Pancreas (tissue), 10 donors: ENCODE results near the gene KLHL10. TPM values are rescaled to one million over a fixed set of nuclear protein-coding genes. Genes with fewer than 3 reads are reported as not detected.

Experiments used
- ATAC-seq, 4 donors: fragments of 200-7000 bp; cut with Tn5 transposase; one replicate each; pipeline versions ENCODE4 v1.8.0 to v1.9.1; 2020; ENCODE audit warnings: mild to moderate bottlenecking in 4 of 4, moderate library complexity in 4 of 4
- DNase-seq, 6 donors: peaks; one replicate each; pipeline ENCODE4 v3.0.0-alpha.2; 2020
- FAIRE-seq: peaks from 2 replicates; lab custom pipeline; 2012; peaks lifted over from hg19 to GRCh38; lab: Jason Lieb, UNC
- H3K27ac ChIP-seq, 4 donors: fragments of 200-600 bp; sonication (generic); 1 replicate in 3 of 4; 2 replicates in 1 of 4; pipeline versions ENCODE4 v1.5.0 to v1.8.0; 2020
- H3K27me3 ChIP-seq, 4 donors: fragments of 200-600 bp; one replicate each; pipeline ENCODE4 v1.8.0; 2021
- H3K36me3 ChIP-seq, 3 donors: fragments of 200-600 bp; sonication (generic) in 1 of 3; one replicate each; pipeline versions ENCODE4 v1.5.0 to v1.8.0; 2020 to 2021
- H3K4me1 ChIP-seq, 3 donors: fragments of 200-600 bp; one replicate each; pipeline ENCODE4 v1.8.0; 2021
- H3K4me3 ChIP-seq, 4 donors: fragments of 200-600 bp; sonication (generic) in 2 of 4; one replicate each; pipeline versions ENCODE4 v1.5.0 to v1.8.0; 2020 to 2021
- H3K9me3 ChIP-seq, 4 donors: fragments of 200-600 bp; one replicate each; pipeline ENCODE4 v1.8.0; 2021
- WGBS, 2 donors: extraction: QIAGEN DNeasy Blood & Tissue Kit; methylation state at CpG; one replicate each; pipeline ENCODE4 v1.1.7; 2013; 5-methylcytosine and 5-hydroxymethylcytosine counted together
- intact Hi-C, 3 donors: fragments of 100-400 bp; cut with DNase I; formaldehyde crosslinking; loops; one replicate each; pipeline versions ENCODE4 v1.11.1 to v1.14.2; 2022
- polyA plus RNA-seq, 2 donors: library from polyadenylated mRNA; stranded (reverse); fragments of 200-250 nt; gene quantifications; one replicate each; pipeline ENCODE4 v1.2.3, GENCODE V29; 2013
- total RNA-seq, 6 donors: library from RNA; stranded (reverse); fragmentation: NEBNext Ultra II Directional in 4 of 6; extraction: Animal tissue kit (Norgen Biotek cat#: 25700) in 4 of 6; gene quantifications; one replicate each; pipeline versions ENCODE4 v1.2.1 to v1.2.4, GENCODE V29; 2021 to 2023
- TF ChIP-seq, protein P1 (sequence below), 4 donors: fragments of 200-600 bp; sonication (generic) in 3 of 4; IDR thresholded peaks; one replicate each; pipeline versions ENCODE4 v1.5.0 to v1.8.0; 2021; ENCODE audit warnings: antibody characterized with exemption in 4 of 4
- donor health status: healthy with polysubstance abuse.
- donor health status: DM: no; HTN: no; CAD: no; lungs with moderate emphysema.
- donor health status: DM: no; HTN: no; CAD: no.
- donor health status: control.
- donor health status: control.
- donor health status: Bipolar disorder and iron deficiency.
- donor health status: DM: yes; HTN: yes; CAD: no.
- donor health status: DM: no; HTN: no; CAD: no.
- donor health status: DM: no; HTN: no; CAD: no.
- donor health status: DM: yes; HTN: yes; CAD: no.

Gene KLHL10
- total and polyA plus RNA-seq, 8 donors: 0.02 TPM; not detected in 7

DNA sequence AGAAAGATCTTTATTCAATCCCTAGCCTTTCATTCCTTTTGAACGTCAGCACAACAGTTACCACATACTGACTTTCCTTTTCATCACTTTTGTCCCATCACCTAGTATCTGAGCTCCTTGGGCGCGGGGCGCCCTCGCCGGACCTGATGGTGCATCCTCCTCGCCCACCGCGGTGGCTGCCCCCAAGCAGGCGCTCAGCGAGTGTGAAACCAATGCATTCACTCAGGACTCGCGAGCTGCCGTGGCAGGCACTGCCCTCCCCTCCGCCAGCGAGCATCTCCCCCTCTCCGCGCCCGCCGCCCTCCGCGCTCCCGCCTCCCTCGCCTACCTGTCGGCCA is 26.8 kb downstream of the KLHL10 start:
- H3K27ac ChIP-seq: peak overlapping the region; percentile 86 to 95 (median 88)
- H3K9me3 ChIP-seq: no peaks in the 10 kb centered on the region
- ATAC-seq: peak in 2 of 4 donors; percentile 73 to 79
- H3K4me3 ChIP-seq: peak overlapping the region; percentile 88 to 99 (median 92)
- DNase-seq: peak in 1 of 6 donors; percentile 82
- no peaks in the 10 kb centered on the region for H3K27me3 ChIP-seq
- peaks cover 0 to 14% (median 0%) of the 10 kb centered on the region in 3 donors for H3K36me3 ChIP-seq
- H3K4me1 ChIP-seq: peaks cover 7 to 15% (median 15%) of the 10 kb centered on the region in 3 donors
- WGBS, 2 donors: 1 to 2% methylated on average over 25 of the region's 25 CpGs
- TF ChIP-seq, protein P1, sequence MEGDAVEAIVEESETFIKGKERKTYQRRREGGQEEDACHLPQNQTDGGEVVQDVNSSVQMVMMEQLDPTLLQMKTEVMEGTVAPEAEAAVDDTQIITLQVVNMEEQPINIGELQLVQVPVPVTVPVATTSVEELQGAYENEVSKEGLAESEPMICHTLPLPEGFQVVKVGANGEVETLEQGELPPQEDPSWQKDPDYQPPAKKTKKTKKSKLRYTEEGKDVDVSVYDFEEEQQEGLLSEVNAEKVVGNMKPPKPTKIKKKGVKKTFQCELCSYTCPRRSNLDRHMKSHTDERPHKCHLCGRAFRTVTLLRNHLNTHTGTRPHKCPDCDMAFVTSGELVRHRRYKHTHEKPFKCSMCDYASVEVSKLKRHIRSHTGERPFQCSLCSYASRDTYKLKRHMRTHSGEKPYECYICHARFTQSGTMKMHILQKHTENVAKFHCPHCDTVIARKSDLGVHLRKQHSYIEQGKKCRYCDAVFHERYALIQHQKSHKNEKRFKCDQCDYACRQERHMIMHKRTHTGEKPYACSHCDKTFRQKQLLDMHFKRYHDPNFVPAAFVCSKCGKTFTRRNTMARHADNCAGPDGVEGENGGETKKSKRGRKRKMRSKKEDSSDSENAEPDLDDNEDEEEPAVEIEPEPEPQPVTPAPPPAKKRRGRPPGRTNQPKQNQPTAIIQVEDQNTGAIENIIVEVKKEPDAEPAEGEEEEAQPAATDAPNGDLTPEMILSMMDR (IDR thresholded peaks at IDR 0.05): no peak
- no peak for FAIRE-seq
- intact Hi-C loops: loop anchor here in 1 of 3 donors (10.0 kb wide), 1 partner anchor 50 kb away; the partner anchor contains the start of genes FKBP10 and P3H4

DNA sequence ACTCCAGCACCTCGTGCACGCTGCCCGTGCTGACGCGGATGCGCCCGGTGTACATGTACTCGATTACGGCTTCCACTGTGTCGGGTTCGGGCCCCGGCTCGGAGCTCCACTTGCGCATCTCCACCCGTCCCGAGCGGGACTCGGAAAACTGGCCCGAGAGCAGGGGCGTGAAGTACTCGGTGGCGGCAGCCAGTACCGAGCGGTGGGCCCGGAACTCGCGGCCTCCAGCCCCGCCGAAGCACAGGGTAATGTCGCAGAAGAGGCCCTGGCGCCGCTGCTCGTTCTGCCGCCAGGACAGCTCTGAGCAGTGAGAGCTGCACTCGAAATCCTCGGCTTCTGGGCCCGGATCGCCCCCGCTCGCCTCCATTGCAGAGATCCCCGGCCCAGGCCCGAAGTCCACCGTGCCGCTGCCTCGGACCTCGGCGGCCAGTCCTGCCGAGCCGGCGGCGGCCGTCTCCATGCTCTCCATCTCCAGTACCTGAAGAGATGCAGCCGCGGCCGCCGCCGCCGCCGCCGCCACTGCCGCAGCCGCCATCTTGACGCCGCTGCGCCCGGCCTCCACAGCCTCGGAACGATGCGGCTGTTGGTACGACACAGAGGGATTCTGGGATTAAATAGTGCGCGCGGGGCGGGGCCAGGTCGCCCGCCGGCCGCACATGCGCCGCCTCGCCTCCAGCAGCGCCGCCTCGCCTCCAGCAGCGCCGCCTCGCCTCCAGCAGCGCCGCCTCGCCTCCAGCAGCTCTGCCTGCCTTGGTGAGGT is 27.4 kb downstream of the KLHL10 start, which contains the start of gene KLHL11:
TSS of gene KLHL11 (minus strand) at position 588 of the 760 bp plus-strand sequence. CDS start at position 535, 53 bp downstream.
- peaks cover 0 to 18% (median 0%) of the 10 kb centered on the region in 3 donors for H3K36me3 ChIP-seq
- peaks cover 7 to 15% (median 12%) of the 10 kb centered on the region in 3 donors for H3K4me1 ChIP-seq
- ATAC-seq (peak; percentile 97), FAIRE-seq (no peak), DNase-seq (peak; percentile 86 to 94 (median 89))
- H3K4me3 ChIP-seq: peak within 1 kb of the TSS; percentile 88 to 99 (median 92)
- H3K27ac ChIP-seq: peak within 1 kb of the TSS; percentile 86 to 95 (median 88)
- H3K9me3 ChIP-seq: no peaks in the 10 kb centered on the region
- 1% methylated on average over 59 to 90 of the region's 90 CpGs for WGBS, 2 donors
- H3K27me3 ChIP-seq: no peaks in the 10 kb centered on the region
- TF ChIP-seq, protein P1 (IDR thresholded peaks at IDR 0.05): no peak
- intact Hi-C loops: loop anchor here in 1 of 3 donors (10.0 kb wide), 1 partner anchor 50 kb away; the partner anchor contains the start of genes FKBP10 and P3H4

DNA sequence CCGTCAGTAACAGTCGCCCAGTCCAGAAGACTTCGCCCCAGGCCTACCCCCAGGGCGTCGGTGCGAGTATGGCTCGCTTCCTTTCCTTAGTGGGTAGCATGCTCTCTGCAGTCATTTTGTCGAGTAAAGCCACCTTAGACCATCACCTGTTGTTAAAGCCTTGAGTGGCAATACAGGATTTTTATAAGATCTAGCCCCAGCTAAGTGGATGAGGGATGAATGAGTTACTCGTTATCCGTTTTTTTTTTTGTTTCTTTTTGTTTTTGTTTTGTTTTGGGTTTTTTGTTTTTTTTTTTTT is 27.9 kb downstream of the KLHL10 start:
- Histone ChIP-seq H3K9me3 (no peaks in the 10 kb centered on the region), H3K4me1 (peaks cover 7 to 15% (median 12%) of the 10 kb centered on the region in 3 donors), H3K4me3 (peak overlapping the region in 3 of 4 donors; percentile 88 to 99 (median 92)), H3K36me3 (peaks cover 0 to 24% (median 3%) of the 10 kb centered on the region in 3 donors), H3K27me3 (no peaks in the 10 kb centered on the region), H3K27ac (peak overlapping the region; percentile 86 to 95 (median 88))
- TF ChIP-seq, protein P1 (IDR thresholded peaks at IDR 0.05): no peak
- 1% methylated on average over 10 of the region's 10 CpGs for WGBS, 2 donors
- intact Hi-C loops: loop anchor here in 1 of 3 donors (10.0 kb wide), 1 partner anchor 51 kb away; the partner anchor contains the start of genes FKBP10 and P3H4
- ATAC-seq: no peak
- no peak for DNase-seq
- FAIRE-seq: no peak

GRCh38 chr17:41868568-41868967 is 30.9 kb downstream of the KLHL10 start:
- 65 to 68% methylated on average over 3 of the region's 3 CpGs for WGBS, 2 donors
- FAIRE-seq: no peak
- intact Hi-C loops: loop anchor here in 1 of 3 donors (10.0 kb wide), 1 partner anchor 54 kb away; the partner anchor contains the start of genes FKBP10 and P3H4
- Histone ChIP-seq H3K9me3 (no peaks in the 10 kb centered on the region), H3K27me3 (no peaks in the 10 kb centered on the region), H3K4me3 (no peak overlapping the region), H3K36me3 (peaks cover 4 to 44% (median 11%) of the 10 kb centered on the region in 3 donors), H3K27ac (no peak overlapping the region), H3K4me1 (peaks cover 3 to 9% (median 7%) of the 10 kb centered on the region in 3 donors)
- ATAC-seq: no peak
- DNase-seq: no peak
- TF ChIP-seq, protein P1 (IDR thresholded peaks at IDR 0.05): no peak
